Transverse colon (tissue), 3 donors: ENCODE measurements around the gene PNPLA1.

ENCODE experiments used
- POLR2A ChIP-seq: fragments of 450-650 bp; IDR thresholded peaks from one replicate; pipeline ENCODE4 v1.6.1; 2016; ENCODE audit warnings: antibody characterized with exemption, mild to moderate bottlenecking, moderate library complexity
- TF ChIP-seq, protein P1 (sequence below), 5 experiments: fragments of 200-600 bp in 3 of 5; fragments of 450-650 bp in 2 of 5; sonication (generic) in 3 of 5; IDR thresholded peaks; 1 replicate in 2 of 5; 2 replicates in 3 of 5; pipeline ENCODE4 v1.5.1; 2016 to 2017; ENCODE audit warnings: antibody characterized with exemption in 5 of 5, inconsistent platforms in 3 of 5, mild to moderate bottlenecking in 2 of 5, moderate library complexity in 1 of 5

DNA sequence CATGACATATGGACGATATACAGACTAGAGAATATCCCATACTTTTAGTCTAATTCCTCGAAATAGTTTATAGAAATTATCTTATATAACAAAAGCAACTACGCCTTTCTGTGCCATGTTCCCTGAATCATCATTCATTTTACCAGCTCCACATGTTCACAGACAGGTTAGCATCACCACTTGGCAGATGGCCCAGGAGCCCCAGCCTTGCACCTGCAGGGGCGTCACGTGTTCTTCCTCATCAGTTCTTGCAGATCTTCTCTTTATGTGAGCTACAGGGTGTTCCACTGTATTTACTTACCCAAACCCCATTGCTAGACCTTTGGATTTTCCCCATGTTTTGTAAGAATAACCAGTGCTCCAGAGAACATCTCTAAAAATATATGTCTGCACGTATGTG is 79.4 kb downstream of the PNPLA1 start:
- TF ChIP-seq, protein P1, sequence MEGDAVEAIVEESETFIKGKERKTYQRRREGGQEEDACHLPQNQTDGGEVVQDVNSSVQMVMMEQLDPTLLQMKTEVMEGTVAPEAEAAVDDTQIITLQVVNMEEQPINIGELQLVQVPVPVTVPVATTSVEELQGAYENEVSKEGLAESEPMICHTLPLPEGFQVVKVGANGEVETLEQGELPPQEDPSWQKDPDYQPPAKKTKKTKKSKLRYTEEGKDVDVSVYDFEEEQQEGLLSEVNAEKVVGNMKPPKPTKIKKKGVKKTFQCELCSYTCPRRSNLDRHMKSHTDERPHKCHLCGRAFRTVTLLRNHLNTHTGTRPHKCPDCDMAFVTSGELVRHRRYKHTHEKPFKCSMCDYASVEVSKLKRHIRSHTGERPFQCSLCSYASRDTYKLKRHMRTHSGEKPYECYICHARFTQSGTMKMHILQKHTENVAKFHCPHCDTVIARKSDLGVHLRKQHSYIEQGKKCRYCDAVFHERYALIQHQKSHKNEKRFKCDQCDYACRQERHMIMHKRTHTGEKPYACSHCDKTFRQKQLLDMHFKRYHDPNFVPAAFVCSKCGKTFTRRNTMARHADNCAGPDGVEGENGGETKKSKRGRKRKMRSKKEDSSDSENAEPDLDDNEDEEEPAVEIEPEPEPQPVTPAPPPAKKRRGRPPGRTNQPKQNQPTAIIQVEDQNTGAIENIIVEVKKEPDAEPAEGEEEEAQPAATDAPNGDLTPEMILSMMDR (IDR thresholded peaks at IDR 0.05): no peak
- no peak for TF ChIP-seq POLR2A
